Epidermal melanocyte (primary cell): ENCODE data around the gene NGB.
"Not testable (repeated sequence)": the region's sequence is repeated elsewhere in the genome, so short reads cannot be mapped to it uniquely, and the experiment has no call there.

Source experiments
- DNase-seq: peaks from one replicate; pipeline ENCODE4 v3.0.0; 2011; ENCODE audit warnings: low spot score; ENCODE audit not compliant: insufficient read length

Gene NGB

DNA sequence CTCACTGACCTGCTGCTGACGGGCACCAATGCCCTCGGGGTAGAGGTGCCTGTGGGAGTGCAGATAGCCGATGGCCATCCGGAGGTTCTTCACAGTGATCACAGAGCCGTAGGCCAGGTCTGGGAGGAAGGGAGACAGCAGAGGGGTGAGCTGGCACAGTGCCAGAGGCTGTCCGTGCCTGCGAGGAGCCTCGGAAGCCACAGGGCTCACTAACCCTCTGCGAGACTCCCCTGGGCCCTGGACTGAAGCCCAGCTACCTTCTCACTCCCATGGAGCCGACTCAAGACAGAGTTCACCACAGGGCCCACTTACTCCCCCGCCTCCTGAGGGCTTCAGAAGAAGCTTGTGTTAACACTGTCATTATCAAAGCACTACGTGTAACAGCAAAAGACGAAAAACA, 25.1 kb upstream of the NGB start:
- no peak for DNase-seq

DNA sequence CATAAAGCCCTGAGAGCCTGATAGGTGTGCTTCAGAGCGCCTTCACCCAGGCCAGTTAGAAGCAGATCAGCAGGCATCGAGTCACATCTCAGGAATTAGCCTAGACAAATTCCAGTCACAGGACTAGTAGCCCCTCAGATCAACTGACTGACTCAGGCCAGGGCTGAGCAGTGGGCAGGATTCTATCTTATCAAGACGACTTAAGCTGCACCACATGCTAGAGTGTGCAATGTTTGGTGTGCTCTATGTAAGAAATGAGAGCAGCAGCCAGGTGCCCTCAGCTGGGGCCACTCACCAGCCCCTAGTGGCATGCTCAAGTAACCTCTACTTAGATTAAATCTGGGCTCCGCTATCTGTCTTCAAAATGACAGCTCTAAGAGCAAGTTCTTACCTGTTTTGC, 19.7 kb upstream of the NGB start:
- no peak for DNase-seq

DNA sequence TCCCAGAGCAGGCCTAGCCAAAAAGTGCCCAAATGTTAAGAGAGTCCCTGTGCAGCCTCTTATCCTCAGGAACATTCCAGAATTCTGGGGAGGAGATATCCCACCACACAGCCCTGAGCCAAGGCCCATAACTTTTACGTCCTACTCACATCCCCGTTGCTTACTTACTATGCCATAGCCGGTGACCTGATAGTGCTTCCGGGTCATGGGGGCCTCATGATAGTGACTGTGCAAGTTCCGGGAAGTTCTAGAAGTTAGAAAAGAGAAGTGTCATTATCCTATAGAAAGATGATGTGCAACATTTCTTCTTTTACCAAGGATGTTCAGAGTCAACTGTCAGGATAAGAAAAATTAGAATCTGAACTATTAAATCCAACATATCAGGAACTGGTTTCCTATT, 15.6 kb upstream of the NGB start:
- DNase-seq: no peak

- no peak for DNase-seq
Observed at GRCh38 chr14:77284466-77284865, 13.5 kb upstream of the NGB start.

DNA sequence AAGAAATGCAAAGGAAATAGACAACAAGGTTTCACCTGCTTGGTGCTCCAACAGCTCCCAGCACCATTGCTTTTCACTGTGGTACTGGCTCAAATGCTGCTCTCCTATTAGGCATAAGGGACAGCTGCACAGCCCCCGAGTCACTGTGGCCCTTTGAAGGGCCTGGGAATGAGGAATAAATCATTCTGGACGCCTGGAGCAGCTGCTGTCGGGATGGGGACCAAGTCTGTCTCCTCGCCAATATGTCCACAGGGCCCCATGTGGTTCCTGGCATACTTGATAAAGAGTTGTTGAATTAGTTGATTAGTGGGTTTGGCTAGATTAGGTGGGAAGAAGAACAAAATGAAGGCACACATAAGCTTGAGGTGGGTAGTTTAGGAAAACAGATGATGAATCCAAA, 13.1 kb upstream of the NGB start:
- no peak for DNase-seq

- DNase-seq: no peak
Observed at GRCh38 chr14:77281852-77282410, 10.9 kb upstream of the NGB start.

DNA sequence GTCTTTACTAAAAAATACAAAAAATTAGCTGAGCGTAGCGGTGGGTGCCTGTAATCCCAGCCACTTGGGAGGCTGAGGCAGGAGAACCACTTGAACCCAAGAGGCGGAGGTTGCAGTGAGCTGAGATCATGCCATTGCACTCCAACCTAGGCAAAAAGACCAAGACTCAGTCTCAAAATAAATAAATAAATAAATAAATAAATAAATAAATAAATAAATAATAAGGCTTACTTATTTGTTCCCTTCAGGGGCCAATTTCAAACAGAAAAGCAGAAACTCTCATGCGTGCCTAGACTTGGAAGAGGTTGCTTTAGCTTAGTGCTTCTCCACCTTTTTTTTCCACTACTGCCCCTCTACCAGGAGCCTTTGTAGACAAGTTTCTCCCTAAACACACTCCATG, 9.9 kb upstream of the NGB start:
- DNase-seq: not testable (repeated sequence)

GRCh38 chr14:77279719-77280118, 8.7 kb upstream of the NGB start:
- DNase-seq: no peak

GRCh38 chr14:77278461-77279230, 7.6 kb upstream of the NGB start:
- DNase-seq: no peak

DNA sequence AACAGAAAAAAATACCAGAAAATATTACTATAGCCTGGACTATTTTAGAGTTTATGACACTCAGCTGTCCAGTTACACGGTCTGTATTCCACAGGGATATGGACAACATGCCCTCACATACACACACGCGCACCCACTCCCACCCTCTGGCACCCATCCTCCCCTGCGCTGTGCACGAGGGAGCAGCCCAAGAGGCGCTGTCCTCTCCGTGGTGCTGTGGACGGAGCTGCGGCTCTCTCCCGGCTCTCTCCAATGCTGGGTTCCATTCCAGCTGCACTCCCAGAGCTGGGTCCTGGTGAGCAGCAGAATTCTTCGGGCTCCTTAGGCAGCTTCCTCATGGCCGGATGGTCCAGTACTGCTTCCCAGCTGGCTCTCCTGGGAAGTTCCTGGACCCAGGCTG, 6.0 kb upstream of the NGB start:
- no peak for DNase-seq

- DNase-seq: no peak
Observed at GRCh38 chr14:77276295-77276935, 5.4 kb upstream of the NGB start.

- no peak for DNase-seq
Observed at GRCh38 chr14:77275601-77276017, 4.6 kb upstream of the NGB start.

DNA sequence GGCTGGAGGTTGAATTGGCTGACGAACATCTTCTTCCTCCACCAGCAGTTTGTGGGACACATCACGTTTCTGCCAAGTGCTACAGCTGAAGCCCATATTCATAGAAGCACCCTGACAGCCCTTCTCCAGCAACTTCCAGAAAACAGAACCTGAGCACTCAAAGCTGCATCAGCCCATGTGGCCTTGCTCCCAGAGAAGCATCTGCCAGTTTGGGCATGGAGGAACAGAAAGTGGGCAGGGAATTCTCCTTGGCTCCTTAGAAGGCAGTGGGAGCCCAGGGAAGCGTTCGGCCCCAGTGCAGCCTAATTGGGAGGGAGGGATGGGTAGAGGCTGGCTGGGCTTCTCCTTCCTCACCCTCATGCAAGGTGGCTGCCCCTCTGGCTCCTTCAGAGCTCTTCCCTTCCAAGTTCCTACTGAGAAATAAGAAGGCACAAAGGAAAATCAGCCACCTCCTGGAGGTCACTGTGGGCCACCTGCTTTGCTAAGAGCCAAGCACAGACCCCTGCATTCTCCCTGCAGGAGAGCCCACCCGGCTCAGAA, 4.1 kb upstream of the NGB start:
- DNase-seq: no peak

DNA sequence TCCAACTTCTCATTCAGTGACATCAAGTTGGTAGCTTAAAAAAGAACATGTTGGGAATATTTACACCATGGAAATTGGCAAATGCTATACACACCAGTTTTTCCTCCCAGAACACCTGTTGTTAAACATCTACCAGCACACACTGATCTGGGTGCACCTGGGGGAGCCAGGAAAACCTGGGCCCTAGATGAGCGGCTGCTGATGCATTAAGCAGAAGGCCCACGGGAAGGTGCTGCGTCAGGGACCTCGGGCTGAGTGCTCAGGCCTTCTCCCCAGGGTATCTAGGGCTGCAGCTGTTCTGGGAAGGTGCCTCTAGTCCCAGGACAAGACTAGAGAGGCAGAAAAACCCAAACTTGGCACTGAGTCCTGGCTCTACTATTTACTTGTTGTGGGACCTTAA, 2.8 kb upstream of the NGB start:
- no peak for DNase-seq

GRCh38 chr14:77272261-77272660, 1.3 kb upstream of the NGB start:
- DNase-seq: no peak

DNA sequence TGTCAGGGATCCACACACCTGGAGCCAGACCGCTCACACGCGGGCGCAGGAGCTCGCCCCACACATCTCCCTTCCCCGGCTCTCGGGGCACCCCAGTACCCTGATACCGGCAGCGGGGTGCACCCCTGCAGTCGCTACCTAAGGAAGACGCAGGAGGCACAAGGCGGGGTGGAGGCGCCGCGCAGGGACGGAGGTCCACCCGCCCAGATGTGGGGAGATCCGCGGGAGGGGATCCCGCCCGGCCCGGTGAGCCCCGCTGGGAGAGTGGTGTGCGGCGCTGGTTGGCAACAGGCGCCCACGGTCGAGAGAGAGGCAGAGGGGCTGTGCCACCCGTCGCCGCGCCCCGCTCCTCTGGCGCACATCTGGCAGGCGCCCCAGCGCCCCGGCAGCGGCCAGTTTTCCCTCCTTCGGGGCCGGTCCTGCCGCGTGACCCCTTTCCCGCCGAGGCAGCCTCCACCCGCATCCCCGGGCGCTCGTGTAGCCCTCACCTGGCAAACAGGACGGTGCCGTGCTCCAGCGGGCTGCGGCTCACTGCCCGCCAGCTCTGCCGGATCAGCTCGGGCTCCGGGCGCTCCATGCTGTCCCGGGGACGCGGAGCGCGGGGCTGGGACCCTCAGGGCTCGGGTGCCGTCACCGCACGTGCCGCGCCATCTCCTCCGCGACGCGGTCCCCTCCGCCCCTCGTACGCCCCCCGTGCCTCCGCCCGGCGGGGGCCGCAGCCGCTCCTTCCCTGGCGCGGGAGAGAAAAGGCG, 469 bp downstream of the NGB start:
- no peak for DNase-seq

GRCh38 chr14:77268989-77269600, 1.9 kb downstream of the NGB start:
- no peak for DNase-seq

- no peak for DNase-seq
Observed at GRCh38 chr14:77267937-77268699, 2.9 kb downstream of the NGB start.

GRCh38 chr14:77266336-77266735, 4.7 kb downstream of the NGB start:
- DNase-seq: no peak

DNA sequence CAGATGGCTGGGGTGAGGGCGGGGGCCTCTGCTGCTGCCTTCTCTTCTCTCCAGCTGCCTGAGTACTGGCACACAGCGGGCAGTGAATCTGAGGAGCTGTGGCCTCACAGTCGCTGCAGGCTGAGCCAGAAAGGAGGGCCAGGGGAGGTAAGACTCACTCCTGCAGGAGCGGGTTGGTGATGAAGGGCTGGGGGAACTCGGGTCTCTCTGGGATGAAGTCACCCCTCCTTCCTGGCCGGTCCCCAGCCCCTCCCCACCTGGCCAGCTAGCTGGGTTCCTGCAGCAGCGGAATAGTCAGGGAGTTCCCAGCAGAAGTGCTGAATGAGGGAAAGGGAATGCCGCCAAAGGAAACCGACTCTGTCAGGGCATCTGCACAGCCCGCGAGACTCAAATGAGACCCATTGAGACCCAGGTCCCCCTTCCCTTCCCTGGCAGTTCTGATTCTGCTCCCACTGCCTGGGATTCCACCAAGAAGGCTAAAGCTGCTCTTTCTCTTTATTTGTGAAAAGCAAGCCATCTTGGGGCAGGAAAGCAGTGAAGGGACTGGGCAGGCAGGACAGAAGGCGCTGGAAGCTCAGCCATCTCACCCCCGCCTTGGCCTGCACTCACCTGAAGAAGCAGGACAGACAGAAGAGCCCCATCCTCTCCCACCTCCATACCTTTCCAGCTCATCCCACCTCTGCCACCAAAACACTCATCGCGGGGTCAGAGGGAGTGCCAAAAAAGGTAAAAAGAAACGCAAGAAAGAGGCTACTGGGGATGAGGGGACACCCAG, 5.3 kb downstream of the NGB start:
- DNase-seq: no peak
